ENCODE measurements around the gene NRG2.

DNA sequence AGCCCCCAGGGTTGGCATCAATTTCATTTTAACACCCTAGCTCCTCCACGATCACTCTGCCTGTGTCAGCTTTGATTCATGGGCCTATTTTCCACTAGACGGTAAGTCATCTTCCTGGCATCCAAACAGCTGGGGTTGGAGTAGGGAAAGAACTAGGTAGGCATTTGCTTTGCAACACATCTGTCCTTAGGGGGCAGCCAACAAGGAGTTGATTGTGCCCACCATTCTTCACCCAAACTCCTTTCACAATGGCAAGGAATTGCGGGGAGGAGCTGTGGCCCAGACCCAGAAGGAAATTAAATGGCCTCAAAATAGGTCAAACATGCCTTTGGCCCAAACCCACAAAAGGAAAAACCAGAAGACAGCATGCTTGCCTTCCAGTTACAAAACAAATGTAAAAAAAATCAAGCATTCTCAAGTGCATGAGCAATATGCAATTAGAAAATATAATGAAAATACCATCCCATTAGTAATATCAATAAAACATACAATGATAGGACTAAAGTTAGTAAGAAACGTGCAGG is 71.8 kb downstream of the NRG2 start:
- TF ChIP-seq, protein P1, sequence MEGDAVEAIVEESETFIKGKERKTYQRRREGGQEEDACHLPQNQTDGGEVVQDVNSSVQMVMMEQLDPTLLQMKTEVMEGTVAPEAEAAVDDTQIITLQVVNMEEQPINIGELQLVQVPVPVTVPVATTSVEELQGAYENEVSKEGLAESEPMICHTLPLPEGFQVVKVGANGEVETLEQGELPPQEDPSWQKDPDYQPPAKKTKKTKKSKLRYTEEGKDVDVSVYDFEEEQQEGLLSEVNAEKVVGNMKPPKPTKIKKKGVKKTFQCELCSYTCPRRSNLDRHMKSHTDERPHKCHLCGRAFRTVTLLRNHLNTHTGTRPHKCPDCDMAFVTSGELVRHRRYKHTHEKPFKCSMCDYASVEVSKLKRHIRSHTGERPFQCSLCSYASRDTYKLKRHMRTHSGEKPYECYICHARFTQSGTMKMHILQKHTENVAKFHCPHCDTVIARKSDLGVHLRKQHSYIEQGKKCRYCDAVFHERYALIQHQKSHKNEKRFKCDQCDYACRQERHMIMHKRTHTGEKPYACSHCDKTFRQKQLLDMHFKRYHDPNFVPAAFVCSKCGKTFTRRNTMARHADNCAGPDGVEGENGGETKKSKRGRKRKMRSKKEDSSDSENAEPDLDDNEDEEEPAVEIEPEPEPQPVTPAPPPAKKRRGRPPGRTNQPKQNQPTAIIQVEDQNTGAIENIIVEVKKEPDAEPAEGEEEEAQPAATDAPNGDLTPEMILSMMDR (IDR thresholded peaks at IDR 0.05): no peak
- no peak for TF ChIP-seq POLR2AphosphoS5 (IDR thresholded peaks at IDR 0.05)

Data from breast epithelium (tissue), 3 donors.